ENCODE results near the gene BCLAF1. TPM values are rescaled to one million over a fixed set of nuclear protein-coding genes. Genes with fewer than 3 reads are reported as not detected.

Gene BCLAF1
- total and polyA plus RNA-seq, 9 of the 15 experiments (the other 6 are each of a cell fraction or from before 2014, with no cell fraction given) = 65.4 to 286 (median 165) TPM

DNA sequence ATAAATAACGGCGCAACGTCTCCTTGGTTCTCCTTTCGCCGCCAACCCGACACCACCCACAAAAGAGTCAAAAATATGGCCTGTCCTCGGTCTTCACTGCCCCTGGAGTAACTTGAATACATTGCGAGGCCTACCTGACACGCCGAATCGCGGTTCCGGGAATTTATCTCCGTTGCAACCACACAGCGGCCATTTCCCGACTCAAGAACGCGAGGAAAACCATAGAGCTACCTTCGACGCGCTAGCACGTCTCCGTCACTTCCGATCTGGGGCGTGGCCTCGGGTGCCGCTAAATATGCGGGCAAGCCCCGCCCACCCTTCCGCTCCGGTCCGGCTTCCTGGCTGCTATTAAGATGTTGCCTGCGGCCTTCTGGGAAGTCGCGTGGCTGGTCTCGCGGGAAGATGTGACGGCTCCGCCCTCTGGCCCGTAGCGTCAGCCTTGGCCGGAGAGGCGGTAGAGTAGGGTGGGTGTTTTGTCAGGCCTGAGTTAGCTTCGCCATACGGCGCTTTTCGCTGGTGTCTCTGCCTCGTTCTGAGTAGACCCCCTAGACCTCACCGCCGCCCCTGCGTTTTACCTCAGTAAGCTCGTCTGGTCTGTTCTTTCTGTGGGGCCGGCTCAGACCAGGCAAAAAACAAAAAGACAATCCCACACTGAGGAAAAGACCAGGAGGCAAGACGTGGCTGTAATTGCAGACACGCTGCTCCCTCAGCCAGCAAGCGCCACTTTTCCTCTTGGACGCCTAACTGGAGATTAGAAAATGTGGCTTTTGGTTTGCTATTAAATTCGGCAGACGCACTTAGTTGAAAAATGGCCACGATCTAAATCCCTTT is at the start of gene BCLAF1 (continued):
- peak; percentile 54 to 55 for TF ChIP-seq MNT (conservative IDR thresholded peaks at IDR 0.05)
- TF ChIP-seq CAMTA2 (CRISPR knock-in tag; conservative IDR thresholded peaks at IDR 0.05) = no peak
- TF ChIP-seq, protein P1, sequence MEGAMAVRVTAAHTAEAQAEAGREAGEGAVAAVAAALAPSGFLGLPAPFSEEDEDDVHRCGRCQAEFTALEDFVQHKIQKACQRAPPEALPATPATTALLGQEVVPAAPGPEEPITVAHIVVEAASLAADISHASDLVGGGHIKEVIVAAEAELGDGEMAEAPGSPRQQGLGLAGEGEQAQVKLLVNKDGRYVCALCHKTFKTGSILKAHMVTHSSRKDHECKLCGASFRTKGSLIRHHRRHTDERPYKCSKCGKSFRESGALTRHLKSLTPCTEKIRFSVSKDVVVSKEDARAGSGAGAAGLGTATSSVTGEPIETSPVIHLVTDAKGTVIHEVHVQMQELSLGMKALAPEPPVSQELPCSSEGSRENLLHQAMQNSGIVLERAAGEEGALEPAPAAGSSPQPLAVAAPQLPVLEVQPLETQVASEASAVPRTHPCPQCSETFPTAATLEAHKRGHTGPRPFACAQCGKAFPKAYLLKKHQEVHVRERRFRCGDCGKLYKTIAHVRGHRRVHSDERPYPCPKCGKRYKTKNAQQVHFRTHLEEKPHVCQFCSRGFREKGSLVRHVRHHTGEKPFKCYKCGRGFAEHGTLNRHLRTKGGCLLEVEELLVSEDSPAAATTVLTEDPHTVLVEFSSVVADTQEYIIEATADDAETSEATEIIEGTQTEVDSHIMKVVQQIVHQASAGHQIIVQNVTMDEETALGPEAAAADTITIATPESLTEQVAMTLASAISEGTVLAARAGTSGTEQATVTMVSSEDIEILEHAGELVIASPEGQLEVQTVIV (CRISPR knock-in tag; IDR thresholded peaks at IDR 0.05; ENCODE audit: borderline replicate concordance) = peak; percentile 64; the same call in 1 of the 2 replicates
- 0 out of 2 replicates have a peak, but pooled peaks have one; percentile 44 for TF ChIP-seq CREB5 (CRISPR knock-in tag; IDR thresholded peaks at IDR 0.05)
- TF ChIP-seq, protein P2, sequence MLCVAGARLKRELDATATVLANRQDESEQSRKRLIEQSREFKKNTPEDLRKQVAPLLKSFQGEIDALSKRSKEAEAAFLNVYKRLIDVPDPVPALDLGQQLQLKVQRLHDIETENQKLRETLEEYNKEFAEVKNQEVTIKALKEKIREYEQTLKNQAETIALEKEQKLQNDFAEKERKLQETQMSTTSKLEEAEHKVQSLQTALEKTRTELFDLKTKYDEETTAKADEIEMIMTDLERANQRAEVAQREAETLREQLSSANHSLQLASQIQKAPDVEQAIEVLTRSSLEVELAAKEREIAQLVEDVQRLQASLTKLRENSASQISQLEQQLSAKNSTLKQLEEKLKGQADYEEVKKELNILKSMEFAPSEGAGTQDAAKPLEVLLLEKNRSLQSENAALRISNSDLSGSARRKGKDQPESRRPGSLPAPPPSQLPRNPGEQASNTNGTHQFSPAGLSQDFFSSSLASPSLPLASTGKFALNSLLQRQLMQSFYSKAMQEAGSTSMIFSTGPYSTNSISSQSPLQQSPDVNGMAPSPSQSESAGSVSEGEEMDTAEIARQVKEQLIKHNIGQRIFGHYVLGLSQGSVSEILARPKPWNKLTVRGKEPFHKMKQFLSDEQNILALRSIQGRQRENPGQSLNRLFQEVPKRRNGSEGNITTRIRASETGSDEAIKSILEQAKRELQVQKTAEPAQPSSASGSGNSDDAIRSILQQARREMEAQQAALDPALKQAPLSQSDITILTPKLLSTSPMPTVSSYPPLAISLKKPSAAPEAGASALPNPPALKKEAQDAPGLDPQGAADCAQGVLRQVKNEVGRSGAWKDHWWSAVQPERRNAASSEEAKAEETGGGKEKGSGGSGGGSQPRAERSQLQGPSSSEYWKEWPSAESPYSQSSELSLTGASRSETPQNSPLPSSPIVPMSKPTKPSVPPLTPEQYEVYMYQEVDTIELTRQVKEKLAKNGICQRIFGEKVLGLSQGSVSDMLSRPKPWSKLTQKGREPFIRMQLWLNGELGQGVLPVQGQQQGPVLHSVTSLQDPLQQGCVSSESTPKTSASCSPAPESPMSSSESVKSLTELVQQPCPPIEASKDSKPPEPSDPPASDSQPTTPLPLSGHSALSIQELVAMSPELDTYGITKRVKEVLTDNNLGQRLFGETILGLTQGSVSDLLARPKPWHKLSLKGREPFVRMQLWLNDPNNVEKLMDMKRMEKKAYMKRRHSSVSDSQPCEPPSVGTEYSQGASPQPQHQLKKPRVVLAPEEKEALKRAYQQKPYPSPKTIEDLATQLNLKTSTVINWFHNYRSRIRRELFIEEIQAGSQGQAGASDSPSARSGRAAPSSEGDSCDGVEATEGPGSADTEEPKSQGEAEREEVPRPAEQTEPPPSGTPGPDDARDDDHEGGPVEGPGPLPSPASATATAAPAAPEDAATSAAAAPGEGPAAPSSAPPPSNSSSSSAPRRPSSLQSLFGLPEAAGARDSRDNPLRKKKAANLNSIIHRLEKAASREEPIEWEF (CRISPR knock-in tag; IDR thresholded peaks at IDR 0.05) = no peak
- no peak for TF ChIP-seq DNMT1 (IDR thresholded peaks at IDR 0.05)
- peak; percentile 82 for TF ChIP-seq MYC (IDR thresholded peaks at IDR 0.05; ENCODE audit: low read depth, low read length)
- peak; percentile 92; the same call in 1 of the 2 replicates for TF ChIP-seq MYC (CRISPR knock-in tag; IDR thresholded peaks at IDR 0.05; ENCODE audit: borderline replicate concordance, low read depth)
